ENCODE data around the gene FAM193B. TPM values are rescaled to one million over a fixed set of nuclear protein-coding genes. Genes with fewer than 3 reads are reported as not detected.

The FAM193B gene
- total and polyA plus RNA-seq, 9 of the 15 experiments (the other 6 are each of a cell fraction or from before 2014, with no cell fraction given), result 4.4 to 76.4 (median 37.3) TPM

DNA sequence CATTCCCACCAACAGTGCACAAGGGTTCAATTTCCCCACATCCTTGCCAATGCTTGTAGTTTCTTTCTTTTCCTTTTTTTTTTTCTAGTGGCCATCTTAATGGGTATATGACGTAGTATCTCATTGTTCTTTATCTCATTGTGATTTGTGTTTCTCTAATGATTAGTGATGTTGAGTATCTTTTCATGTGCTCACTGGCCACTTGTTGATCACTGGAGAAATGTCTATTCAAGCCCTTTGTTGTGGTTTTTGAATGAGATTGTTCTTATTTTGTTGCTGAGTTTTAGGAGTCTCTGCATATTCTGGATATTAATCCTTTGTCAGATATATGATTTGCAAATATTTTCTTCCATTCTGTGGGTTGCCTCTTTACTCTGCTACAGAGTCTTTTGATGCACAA, 36.0 kb upstream of the FAM193B start:
- Histone ChIP-seq H3K36me3 (ENCODE audit: control insufficient read depth, insufficient read depth, low read length) (peaks cover 24% of the 10 kb centered on the region), H3K27me3 (ENCODE audit: control insufficient read depth in 2 of 2, insufficient read depth in 2 of 2, low read length in 2 of 2) (peaks cover 0 to 2% of the 10 kb centered on the region in 2 experiments; a peak in 1 of 5 replicates), H4K20me1 (replicated peaks; ENCODE audit: control insufficient read depth, insufficient read depth, low read length) (peaks cover 7% of the 10 kb centered on the region), H3K4me3 (no peak overlapping the region), H3K4me2 (ENCODE audit: insufficient read depth, low read length) (no peak overlapping the region), H2AFZ (ENCODE audit: low read depth, low read length) (no peak overlapping the region), H3K9ac (ENCODE audit: insufficient read depth in 1 of 2, low read depth in 2 of 2, low read length in 2 of 2) (no peak overlapping the region), H3K27ac (ENCODE audit: extremely low read depth, low read depth, low read length) (no peak overlapping the region), H3K4me1 (replicated peaks in 1 of 2; ENCODE audit: control insufficient read depth in 2 of 2, insufficient read depth in 2 of 2, low read length in 2 of 2) (peaks cover 7 to 16% of the 10 kb centered on the region in 2 experiments; a peak in 4 of 5 replicates), H3K9me3 (replicated peaks; ENCODE audit: control insufficient read depth, insufficient read depth, low read depth, low read length) (no peaks in the 10 kb centered on the region), H3K79me2 (ENCODE audit: control insufficient read depth, insufficient read depth, low read length) (peaks cover 25% of the 10 kb centered on the region), H3K9me1 (ENCODE audit: control insufficient read depth, insufficient read depth, low read length) (no peaks in the 10 kb centered on the region)
- ChIA-PET CTCF (ENCODE audit: low intra/inter-chr PET ratio) (no interaction called here), POLR2A (no interaction called here)
- WGBS (ENCODE audit: insufficient coverage, low coverage, missing lambda C conversion rate), result 75% methylated on average over 1 of the region's 1 CpG
- no peak for FAIRE-seq
- TF ChIP-seq POLR2A (conservative IDR thresholded peaks at IDR 0.05) (no peak), CREB1 (IDR thresholded peaks at IDR 0.05) (no peak), CREB1 (CRISPR knock-in tag; IDR thresholded peaks at IDR 0.05) (no peak), NFE2 (IDR thresholded peaks at IDR 0.05; ENCODE audit: low read depth) (no peak), NRF1 (conservative IDR thresholded peaks at IDR 0.05 in 1 of 2, IDR thresholded peaks at IDR 0.05 in 1 of 2) (no peak), BRD9 (IDR thresholded peaks at IDR 0.05; ENCODE audit: low read depth, partially characterized antibody) (no peak), ZNF717 (CRISPR knock-in tag; IDR thresholded peaks at IDR 0.05) (no peak), NUFIP1 (IDR thresholded peaks at IDR 0.05; ENCODE audit: partially characterized antibody) (no peak), CHD4 (IDR thresholded peaks at IDR 0.05; ENCODE audit: insufficient read depth, insufficient replicate concordance, low read depth, low read length, poor library complexity, severe bottlenecking) (no peak), BHLHE40 (IDR thresholded peaks at IDR 0.05; ENCODE audit: low read length) (no peak), ZFP30 (CRISPR knock-in tag; IDR thresholded peaks at IDR 0.05; ENCODE audit: borderline replicate concordance) (no peak)
- TF ChIP-seq, protein P1, sequence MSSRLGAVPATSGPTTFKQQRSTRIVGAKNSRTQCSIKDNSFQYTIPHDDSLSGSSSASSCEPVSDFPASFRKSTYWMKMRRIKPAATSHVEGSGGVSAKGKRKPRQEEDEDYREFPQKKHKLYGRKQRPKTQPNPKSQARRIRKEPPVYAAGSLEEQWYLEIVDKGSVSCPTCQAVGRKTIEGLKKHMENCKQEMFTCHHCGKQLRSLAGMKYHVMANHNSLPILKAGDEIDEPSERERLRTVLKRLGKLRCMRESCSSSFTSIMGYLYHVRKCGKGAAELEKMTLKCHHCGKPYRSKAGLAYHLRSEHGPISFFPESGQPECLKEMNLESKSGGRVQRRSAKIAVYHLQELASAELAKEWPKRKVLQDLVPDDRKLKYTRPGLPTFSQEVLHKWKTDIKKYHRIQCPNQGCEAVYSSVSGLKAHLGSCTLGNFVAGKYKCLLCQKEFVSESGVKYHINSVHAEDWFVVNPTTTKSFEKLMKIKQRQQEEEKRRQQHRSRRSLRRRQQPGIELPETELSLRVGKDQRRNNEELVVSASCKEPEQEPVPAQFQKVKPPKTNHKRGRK (tag; IDR thresholded peaks at IDR 0.05), result no peak
- in situ Hi-C loops (cut with MboI) (no loop called here), intact Hi-C loops (cut with micrococcal nuclease) (no loop called here)
- no TSS peak for BruUV-seq (replicated peaks)
- no peak for DNase-seq (ENCODE audit: extremely low read depth in 1 of 4, low spot score in 3 of 4)
- ATAC-seq, result no peak

All from K562 (cell line).